Spleen (tissue), 7 donors: ENCODE data around the gene TRPM2.

Experiments
- POLR2AphosphoS5 ChIP-seq, 3 donors: sonication (generic); formaldehyde crosslinking; IDR thresholded peaks; one replicate each; pipeline ENCODE4 v1.5.1; 2017; ENCODE audit warnings: antibody characterized with exemption in 3 of 3
- TF ChIP-seq, protein P1 (sequence below), 11 experiments: fragments of 200-600 bp in 7 of 11; fragments of 450-650 bp in 4 of 11; sonication (generic) in 4 of 11; IDR thresholded peaks in 8 of 11; conservative IDR thresholded peaks in 3 of 11; 1 replicate in 7 of 11; 2 replicates in 4 of 11; pipeline versions ENCODE4 v1.4.0 to v1.8.0; 2016 to 2021; ENCODE audit warnings: antibody characterized with exemption in 11 of 11, inconsistent platforms in 4 of 11, mild to moderate bottlenecking in 1 of 11
- donor health status: DM: no; HTN: no; CAD: no; lungs with moderate emphysema.
- donor health status: DM: no; HTN: no; CAD: no.
- donor health status: DM: no; HTN: no; CAD: no.

DNA sequence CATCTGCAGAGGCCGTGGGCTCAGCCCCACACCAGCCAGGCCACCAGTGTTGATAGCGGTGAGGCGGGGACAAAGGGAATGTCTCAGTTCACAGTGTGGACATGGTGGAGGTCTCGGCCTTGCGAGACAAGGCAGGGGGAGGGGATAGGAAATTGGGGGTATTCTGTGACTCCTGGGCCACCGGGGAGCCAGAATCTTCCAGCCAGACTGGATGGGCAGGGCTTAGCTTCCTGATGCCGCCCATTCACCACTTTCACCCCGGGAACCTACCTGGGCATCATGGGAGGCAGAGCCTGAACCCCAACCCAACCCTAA is 107.0 kb downstream of the TRPM2 start:
- TF ChIP-seq, protein P1, sequence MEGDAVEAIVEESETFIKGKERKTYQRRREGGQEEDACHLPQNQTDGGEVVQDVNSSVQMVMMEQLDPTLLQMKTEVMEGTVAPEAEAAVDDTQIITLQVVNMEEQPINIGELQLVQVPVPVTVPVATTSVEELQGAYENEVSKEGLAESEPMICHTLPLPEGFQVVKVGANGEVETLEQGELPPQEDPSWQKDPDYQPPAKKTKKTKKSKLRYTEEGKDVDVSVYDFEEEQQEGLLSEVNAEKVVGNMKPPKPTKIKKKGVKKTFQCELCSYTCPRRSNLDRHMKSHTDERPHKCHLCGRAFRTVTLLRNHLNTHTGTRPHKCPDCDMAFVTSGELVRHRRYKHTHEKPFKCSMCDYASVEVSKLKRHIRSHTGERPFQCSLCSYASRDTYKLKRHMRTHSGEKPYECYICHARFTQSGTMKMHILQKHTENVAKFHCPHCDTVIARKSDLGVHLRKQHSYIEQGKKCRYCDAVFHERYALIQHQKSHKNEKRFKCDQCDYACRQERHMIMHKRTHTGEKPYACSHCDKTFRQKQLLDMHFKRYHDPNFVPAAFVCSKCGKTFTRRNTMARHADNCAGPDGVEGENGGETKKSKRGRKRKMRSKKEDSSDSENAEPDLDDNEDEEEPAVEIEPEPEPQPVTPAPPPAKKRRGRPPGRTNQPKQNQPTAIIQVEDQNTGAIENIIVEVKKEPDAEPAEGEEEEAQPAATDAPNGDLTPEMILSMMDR (IDR thresholded peaks at IDR 0.05 in 8 of 11, conservative IDR thresholded peaks at IDR 0.05 in 3 of 11) = no peak
- no peak for TF ChIP-seq POLR2AphosphoS5 (IDR thresholded peaks at IDR 0.05)
